ENCODE results near the gene ULBP1.

- TF ChIP-seq CTCF (IDR thresholded peaks at IDR 0.05) (no peak), POLR2A (IDR thresholded peaks at IDR 0.05) (no peak)
These were observed 39.0 kb downstream of the ULBP1 start for GRCh38 chr6:150002710-150003109.

All from transverse colon (tissue), 3 donors.